RCC 7860 (cell line): ENCODE data around the gene SLC25A21.
"Not testable (repeated sequence)": the region's sequence is repeated elsewhere in the genome, so short reads cannot be mapped to it uniquely, and the experiment has no call there.

ENCODE experiments used
- DNase-seq: peaks from one replicate; pipeline ENCODE4 v3.0.0-alpha.2; 2015; ENCODE audit warnings: low spot score
- FAIRE-seq: peaks from 2 replicates; lab custom pipeline; 2012; peaks lifted over from hg19 to GRCh38; lab: Jason Lieb, UNC

SLC25A21 gene

GRCh38 chr14:37093364-37093763 is 79.0 kb downstream of the SLC25A21 start:
- FAIRE-seq (no peak), DNase-seq (no peak)

- FAIRE-seq = no peak
- DNase-seq = no peak
These were observed 80.8 kb downstream of the SLC25A21 start for GRCh38 chr14:37091651-37092050.

- FAIRE-seq = no peak
These were observed 82.4 kb downstream of the SLC25A21 start for GRCh38 chr14:37090026-37090425.

GRCh38 chr14:37089410-37089809 is 83.0 kb downstream of the SLC25A21 start:
- no peak for FAIRE-seq
- no peak for DNase-seq

More at GRCh38 chr14:37090026-37090425, 82.4 kb downstream of the SLC25A21 start:
- DNase-seq = no peak

GRCh38 chr14:37088356-37089215 is 83.8 kb downstream of the SLC25A21 start:
- DNase-seq = no peak
- FAIRE-seq = no peak

GRCh38 chr14:37087520-37087919 is 84.9 kb downstream of the SLC25A21 start:
- FAIRE-seq (no peak), DNase-seq (no peak)

- DNase-seq = no peak
- no peak for FAIRE-seq
These were observed 88.8 kb downstream of the SLC25A21 start for GRCh38 chr14:37083599-37083998.

GRCh38 chr14:37082449-37082848 is 90.0 kb downstream of the SLC25A21 start:
- FAIRE-seq = no peak

GRCh38 chr14:37081856-37082255 is 90.5 kb downstream of the SLC25A21 start:
- FAIRE-seq (no peak), DNase-seq (no peak)

More at GRCh38 chr14:37082449-37082848, 90.0 kb downstream of the SLC25A21 start:
- DNase-seq = no peak

- DNase-seq (peak; percentile 41), FAIRE-seq (no peak)
These were observed 91.2 kb downstream of the SLC25A21 start for GRCh38 chr14:37081218-37081617.

GRCh38 chr14:37078131-37078530 is 94.3 kb downstream of the SLC25A21 start:
- DNase-seq (no peak), FAIRE-seq (peak; percentile 51)

GRCh38 chr14:37074320-37074719 is 98.1 kb downstream of the SLC25A21 start:
- FAIRE-seq, DNase-seq: not testable (repeated sequence)

- FAIRE-seq (no peak), DNase-seq (no peak)
These were observed 108.8 kb downstream of the SLC25A21 start for GRCh38 chr14:37063467-37064240.

- DNase-seq (no peak), FAIRE-seq (no peak)
These were observed 110.1 kb downstream of the SLC25A21 start for GRCh38 chr14:37062191-37062803.

GRCh38 chr14:37061697-37062096 is 110.7 kb downstream of the SLC25A21 start:
- no peak for FAIRE-seq
- DNase-seq = no peak

GRCh38 chr14:37060496-37061260 is 111.7 kb downstream of the SLC25A21 start:
- no peak for DNase-seq
- no peak for FAIRE-seq

- FAIRE-seq (no peak), DNase-seq (no peak)
These were observed 114.6 kb downstream of the SLC25A21 start for GRCh38 chr14:37057776-37058175.

GRCh38 chr14:37056473-37056872 is 115.9 kb downstream of the SLC25A21 start:
- DNase-seq (peak; percentile 37), FAIRE-seq (peak; percentile 66)

GRCh38 chr14:37054869-37055268 is 117.5 kb downstream of the SLC25A21 start:
- DNase-seq (no peak), FAIRE-seq (no peak)

GRCh38 chr14:37054144-37054543 is 118.3 kb downstream of the SLC25A21 start:
- no peak for DNase-seq

GRCh38 chr14:37051680-37052079 is 120.7 kb downstream of the SLC25A21 start:
- DNase-seq (no peak), FAIRE-seq (no peak)

More at GRCh38 chr14:37054144-37054543, 118.3 kb downstream of the SLC25A21 start:
- FAIRE-seq = no peak
